Measurements from ENCODE around the gene PRKCH. TPM values are rescaled to one million over a fixed set of nuclear protein-coding genes. Genes with fewer than 3 reads are reported as not detected.

The PRKCH gene
- total RNA-seq, 4 donors from 2014 or later: 15.7 to 74.7 (median 38.4) TPM

GRCh38 chr14:61481701-61482100 lies 160.3 kb downstream of the PRKCH start:
- no peak for ATAC-seq (ENCODE audit: low FRiP score)
- TF ChIP-seq CTCF (IDR thresholded peaks at IDR 0.05): no peak
- DNase-seq (ENCODE audit: low spot score): no peak

- no peak for DNase-seq (ENCODE audit: low spot score)
- no peak for TF ChIP-seq CTCF (IDR thresholded peaks at IDR 0.05)
- ATAC-seq (ENCODE audit: low FRiP score): no peak
Measured at GRCh38 chr14:61482348-61483206, 161.2 kb downstream of the PRKCH start.

- no peak for TF ChIP-seq CTCF (IDR thresholded peaks at IDR 0.05)
Measured at GRCh38 chr14:61483476-61483875, 162.1 kb downstream of the PRKCH start.

GRCh38 chr14:61484031-61484430 lies 162.7 kb downstream of the PRKCH start:
- no peak for DNase-seq (ENCODE audit: low spot score)
- no peak for TF ChIP-seq CTCF (IDR thresholded peaks at IDR 0.05)

More at GRCh38 chr14:61483476-61483875, 162.1 kb downstream of the PRKCH start:
- DNase-seq (ENCODE audit: low spot score) (no peak), ATAC-seq (ENCODE audit: low FRiP score) (no peak)

GRCh38 chr14:61484826-61485584 lies 163.6 kb downstream of the PRKCH start:
- ATAC-seq (ENCODE audit: low FRiP score) (no peak), DNase-seq (ENCODE audit: low spot score) (no peak)
- no peak for TF ChIP-seq CTCF (IDR thresholded peaks at IDR 0.05)

More at GRCh38 chr14:61484031-61484430, 162.7 kb downstream of the PRKCH start:
- ATAC-seq (ENCODE audit: low FRiP score): no peak

GRCh38 chr14:61485661-61486060 lies 164.3 kb downstream of the PRKCH start:
- no peak for ATAC-seq (ENCODE audit: low FRiP score)
- DNase-seq (ENCODE audit: low spot score): no peak
- TF ChIP-seq CTCF (IDR thresholded peaks at IDR 0.05): no peak
